Loucy (cell line): ENCODE data around the gene RAB9B.
"Not testable (repeated sequence)": the region's sequence is repeated elsewhere in the genome, so short reads cannot be mapped to it uniquely, and the experiment has no call there.

ENCODE experiments used
- H2AFZ ChIP-seq: fragments of 200-600 bp; sonication (generic); 2 replicates; pipeline ENCODE4 v1.6.0; 2016; ENCODE audit warnings: antibody characterized with exemption, mild to moderate bottlenecking, low read length, moderate library complexity
- H3F3A ChIP-seq: fragments of 200-600 bp; 2 replicates; pipeline ENCODE4 v1.6.0; 2016; ENCODE audit warnings: antibody characterized with exemption, low read depth, mild to moderate bottlenecking
- H3K27me3 ChIP-seq: fragments of 200-600 bp; sonication (generic); 2 replicates; pipeline ENCODE4 v1.6.1; 2014; ENCODE audit warnings: low read length, mild to moderate bottlenecking; ENCODE audit not compliant: insufficient read depth, poor library complexity, severe bottlenecking
- H3K36me3 ChIP-seq: fragments of 200-600 bp; sonication (generic); 2 replicates; pipeline ENCODE4 v1.6.1; 2016; ENCODE audit warnings: low read length; ENCODE audit not compliant: insufficient read depth
- H3K4me1 ChIP-seq: fragments of 200-600 bp; sonication (generic); 2 replicates; pipeline ENCODE4 v1.5.1; 2014; ENCODE audit warnings: low read length, mild to moderate bottlenecking; ENCODE audit not compliant: insufficient read depth, poor library complexity, severe bottlenecking
- H3K4me2 ChIP-seq: fragments of 200-600 bp; sonication (generic); 2 replicates; pipeline ENCODE4 v1.6.0; 2014; ENCODE audit warnings: antibody characterized with exemption, low read length, low read depth, mild to moderate bottlenecking; ENCODE audit not compliant: poor library complexity, severe bottlenecking
- H3K4me3 ChIP-seq: fragments of 200-600 bp; sonication (generic); 2 replicates; pipeline ENCODE4 v1.5.1; 2014; ENCODE audit warnings: low read length, mild to moderate bottlenecking, mixed read lengths; ENCODE audit not compliant: poor library complexity, severe bottlenecking
- H3K79me2 ChIP-seq: fragments of 200-600 bp; sonication (generic); 2 replicates; pipeline ENCODE4 v1.6.1; 2014; ENCODE audit warnings: low read length; ENCODE audit not compliant: insufficient read depth
- H3K9ac ChIP-seq: fragments of 200-600 bp; sonication (generic); 2 replicates; pipeline ENCODE4 v1.6.0; 2014; ENCODE audit warnings: mild to moderate bottlenecking, low read depth, low read length, moderate library complexity; ENCODE audit not compliant: poor library complexity, severe bottlenecking
- H3K9me2 ChIP-seq: fragments of 200-600 bp; sonication (generic); replicated peaks from 2 replicates; pipeline ENCODE4 v1.6.1; 2016; ENCODE audit warnings: low read depth, low read length, mixed read lengths
- H3K9me3 ChIP-seq: fragments of 200-600 bp; sonication (generic); 2 replicates; pipeline ENCODE4 v1.6.1; 2014; ENCODE audit warnings: mild to moderate bottlenecking, antibody characterized with exemption, low read length, low read depth; ENCODE audit not compliant: insufficient read depth
- H4K20me1 ChIP-seq: fragments of 200-600 bp; sonication (generic); 2 replicates; pipeline ENCODE4 v1.6.0; 2014; ENCODE audit warnings: antibody characterized with exemption, low read length, mild to moderate bottlenecking; ENCODE audit not compliant: insufficient read depth, poor library complexity, severe bottlenecking
- EZH2phosphoT487 ChIP-seq: fragments of 200-600 bp; IDR thresholded peaks from 2 replicates; pipeline ENCODE4 v1.6.1; 2018; ENCODE audit warnings: antibody characterized with exemption, mild to moderate bottlenecking, moderate library complexity, borderline replicate concordance
- TF ChIP-seq, protein P1 (sequence below): fragments of 200-600 bp; sonication (generic); conservative IDR thresholded peaks from 2 replicates; pipeline ENCODE4 v1.5.1; 2014; ENCODE audit warnings: mild to moderate bottlenecking, antibody characterized with exemption, low read length

The RAB9B gene

DNA sequence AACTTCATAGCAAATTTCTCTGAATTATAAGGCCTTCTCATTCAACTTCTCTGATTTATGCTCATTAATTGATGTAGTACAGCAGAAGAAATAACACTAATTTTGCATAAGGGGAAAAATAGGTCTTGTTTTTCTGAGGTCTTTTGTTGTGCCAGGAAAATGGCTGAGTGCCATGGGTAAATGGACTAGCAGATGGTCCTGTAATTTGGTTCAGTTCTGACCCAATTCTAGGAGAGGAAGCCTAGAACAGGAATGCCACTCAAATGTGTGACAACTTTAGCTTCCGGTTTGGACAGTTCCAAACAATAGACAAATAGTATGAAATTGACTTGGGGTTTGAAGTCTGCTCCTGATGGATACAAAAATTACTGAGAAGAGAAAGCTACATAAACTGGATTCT lies 6.2 kb downstream of the RAB9B start:
- Histone ChIP-seq H3K9me2 (no peaks in the 10 kb centered on the region), H3K4me1 (peaks cover 8% of the 10 kb centered on the region), H4K20me1 (no peaks in the 10 kb centered on the region), H3K9ac (no peak overlapping the region), H3K4me2 (no peak overlapping the region), H2AFZ (no peak overlapping the region), H3K36me3 (no peaks in the 10 kb centered on the region), H3F3A (no peaks in the 10 kb centered on the region), H3K9me3 (no peaks in the 10 kb centered on the region), H3K79me2 (no peaks in the 10 kb centered on the region), H3K4me3 (no peak overlapping the region), H3K27me3 (no peaks in the 10 kb centered on the region)
- TF ChIP-seq EZH2phosphoT487: no peak
- TF ChIP-seq, protein P1, sequence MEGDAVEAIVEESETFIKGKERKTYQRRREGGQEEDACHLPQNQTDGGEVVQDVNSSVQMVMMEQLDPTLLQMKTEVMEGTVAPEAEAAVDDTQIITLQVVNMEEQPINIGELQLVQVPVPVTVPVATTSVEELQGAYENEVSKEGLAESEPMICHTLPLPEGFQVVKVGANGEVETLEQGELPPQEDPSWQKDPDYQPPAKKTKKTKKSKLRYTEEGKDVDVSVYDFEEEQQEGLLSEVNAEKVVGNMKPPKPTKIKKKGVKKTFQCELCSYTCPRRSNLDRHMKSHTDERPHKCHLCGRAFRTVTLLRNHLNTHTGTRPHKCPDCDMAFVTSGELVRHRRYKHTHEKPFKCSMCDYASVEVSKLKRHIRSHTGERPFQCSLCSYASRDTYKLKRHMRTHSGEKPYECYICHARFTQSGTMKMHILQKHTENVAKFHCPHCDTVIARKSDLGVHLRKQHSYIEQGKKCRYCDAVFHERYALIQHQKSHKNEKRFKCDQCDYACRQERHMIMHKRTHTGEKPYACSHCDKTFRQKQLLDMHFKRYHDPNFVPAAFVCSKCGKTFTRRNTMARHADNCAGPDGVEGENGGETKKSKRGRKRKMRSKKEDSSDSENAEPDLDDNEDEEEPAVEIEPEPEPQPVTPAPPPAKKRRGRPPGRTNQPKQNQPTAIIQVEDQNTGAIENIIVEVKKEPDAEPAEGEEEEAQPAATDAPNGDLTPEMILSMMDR: no peak

DNA sequence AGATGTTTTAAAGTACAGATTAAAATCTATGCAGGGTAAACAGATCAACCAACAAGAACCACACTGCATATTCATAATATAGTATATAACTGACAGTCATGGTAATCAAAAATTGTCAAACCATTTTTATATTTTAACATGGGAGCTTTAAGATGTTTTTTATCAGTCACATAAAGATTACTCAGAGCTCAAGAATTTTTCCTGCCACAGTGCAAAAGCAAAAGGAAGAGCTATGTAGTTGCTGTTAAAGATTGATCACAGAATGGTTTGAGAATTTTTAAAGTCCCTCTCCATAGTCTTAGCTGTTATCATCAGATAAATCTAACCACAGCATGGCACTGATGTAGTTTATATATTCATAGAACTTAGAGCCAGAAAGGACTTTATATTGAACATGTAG lies 8.5 kb downstream of the RAB9B start:
- TF ChIP-seq EZH2phosphoT487: no peak
- TF ChIP-seq, protein P1: no peak
- no peaks in the 10 kb centered on the region for H3K79me2 ChIP-seq
- H3K9ac ChIP-seq: no peak overlapping the region
- H3K4me1 ChIP-seq: peaks cover 8% of the 10 kb centered on the region
- no peak overlapping the region for H2AFZ ChIP-seq
- H3F3A ChIP-seq: no peaks in the 10 kb centered on the region
- no peaks in the 10 kb centered on the region for H4K20me1 ChIP-seq
- H3K4me3 ChIP-seq: no peak overlapping the region
- H3K27me3 ChIP-seq: no peaks in the 10 kb centered on the region
- H3K4me2 ChIP-seq: no peak overlapping the region
- H3K36me3 ChIP-seq: no peaks in the 10 kb centered on the region
- H3K9me3 ChIP-seq: no peaks in the 10 kb centered on the region
- no peaks in the 10 kb centered on the region for H3K9me2 ChIP-seq

DNA sequence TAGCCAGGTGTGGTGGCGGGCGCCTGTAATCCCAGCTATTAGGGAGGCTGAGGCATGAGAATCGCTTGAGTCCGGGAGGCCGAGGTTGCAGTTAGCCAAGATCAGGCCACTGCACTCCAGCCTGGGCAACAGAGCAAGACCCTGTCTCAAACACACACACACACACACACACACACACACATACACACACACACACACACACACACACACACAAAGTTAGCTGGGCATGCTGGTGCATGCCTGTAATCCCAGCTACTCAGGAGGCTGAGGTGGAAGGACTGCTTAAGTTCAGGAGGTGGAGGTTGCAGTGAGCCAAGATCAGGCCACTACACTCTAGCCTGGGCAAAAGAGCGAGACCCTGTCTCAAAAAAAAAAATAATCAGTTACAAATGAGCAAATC lies 11.3 kb downstream of the RAB9B start:
- not testable (repeated sequence) for H3K9me3 ChIP-seq, H3K4me2 ChIP-seq

DNA sequence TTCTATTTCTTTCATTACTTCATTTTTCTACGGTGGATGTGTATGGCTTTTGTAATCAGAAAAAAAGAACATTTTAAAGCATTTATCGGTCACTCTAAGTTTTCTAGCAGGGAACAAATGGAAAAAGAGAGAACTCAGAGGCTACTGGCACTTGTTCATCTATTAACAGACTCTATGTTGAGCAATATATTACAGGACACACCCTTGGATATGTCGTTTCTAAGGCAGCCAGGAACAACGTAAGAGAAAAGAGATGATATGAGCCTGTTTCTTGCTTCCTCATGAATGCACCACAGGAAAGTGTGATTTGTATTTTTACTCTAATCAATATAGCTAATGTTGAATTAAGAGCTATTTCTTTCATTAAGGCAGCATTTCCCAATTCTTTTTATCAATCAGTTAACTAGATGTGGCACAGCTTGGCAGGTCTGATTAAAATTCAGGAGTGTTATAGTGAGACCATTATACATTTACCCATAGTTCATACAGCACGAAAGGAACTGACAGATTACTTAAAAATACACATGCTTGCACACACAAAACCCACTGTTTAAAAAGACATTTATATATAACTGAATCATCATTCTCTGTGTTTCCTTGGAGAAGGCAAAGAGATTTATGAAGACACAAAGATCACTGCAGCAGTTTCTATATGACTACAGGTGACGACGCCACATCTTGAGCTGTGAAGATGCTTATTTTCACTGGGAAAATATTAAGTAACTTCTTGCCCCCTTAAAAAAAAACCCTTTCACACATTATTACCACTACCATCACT lies 13.0 kb downstream of the RAB9B start:
- H3K4me1 ChIP-seq: peaks cover 7% of the 10 kb centered on the region
- no peak overlapping the region for H3K4me2 ChIP-seq
- H3K9me3 ChIP-seq: no peaks in the 10 kb centered on the region
- no peaks in the 10 kb centered on the region for H3K36me3 ChIP-seq
- H3K79me2 ChIP-seq: no peaks in the 10 kb centered on the region
- H3K9ac ChIP-seq: no peak overlapping the region
- no peak overlapping the region for H2AFZ ChIP-seq
- no peaks in the 10 kb centered on the region for H4K20me1 ChIP-seq
- no peaks in the 10 kb centered on the region for H3K9me2 ChIP-seq
- H3F3A ChIP-seq: no peaks in the 10 kb centered on the region
- H3K27me3 ChIP-seq: no peaks in the 10 kb centered on the region
- no peak overlapping the region for H3K4me3 ChIP-seq
- TF ChIP-seq EZH2phosphoT487: no peak
- TF ChIP-seq, protein P1: no peak

More for the DNA sequence above, 11.3 kb downstream of the RAB9B start:
- not testable (repeated sequence) for H3K4me3 ChIP-seq, H4K20me1 ChIP-seq, H3K36me3 ChIP-seq, H3K9ac ChIP-seq, H2AFZ ChIP-seq, H3K27me3 ChIP-seq, H3K9me2 ChIP-seq, H3K4me1 ChIP-seq, H3F3A ChIP-seq, H3K79me2 ChIP-seq
